ENCODE data around the gene ST6GALNAC2.

DNA sequence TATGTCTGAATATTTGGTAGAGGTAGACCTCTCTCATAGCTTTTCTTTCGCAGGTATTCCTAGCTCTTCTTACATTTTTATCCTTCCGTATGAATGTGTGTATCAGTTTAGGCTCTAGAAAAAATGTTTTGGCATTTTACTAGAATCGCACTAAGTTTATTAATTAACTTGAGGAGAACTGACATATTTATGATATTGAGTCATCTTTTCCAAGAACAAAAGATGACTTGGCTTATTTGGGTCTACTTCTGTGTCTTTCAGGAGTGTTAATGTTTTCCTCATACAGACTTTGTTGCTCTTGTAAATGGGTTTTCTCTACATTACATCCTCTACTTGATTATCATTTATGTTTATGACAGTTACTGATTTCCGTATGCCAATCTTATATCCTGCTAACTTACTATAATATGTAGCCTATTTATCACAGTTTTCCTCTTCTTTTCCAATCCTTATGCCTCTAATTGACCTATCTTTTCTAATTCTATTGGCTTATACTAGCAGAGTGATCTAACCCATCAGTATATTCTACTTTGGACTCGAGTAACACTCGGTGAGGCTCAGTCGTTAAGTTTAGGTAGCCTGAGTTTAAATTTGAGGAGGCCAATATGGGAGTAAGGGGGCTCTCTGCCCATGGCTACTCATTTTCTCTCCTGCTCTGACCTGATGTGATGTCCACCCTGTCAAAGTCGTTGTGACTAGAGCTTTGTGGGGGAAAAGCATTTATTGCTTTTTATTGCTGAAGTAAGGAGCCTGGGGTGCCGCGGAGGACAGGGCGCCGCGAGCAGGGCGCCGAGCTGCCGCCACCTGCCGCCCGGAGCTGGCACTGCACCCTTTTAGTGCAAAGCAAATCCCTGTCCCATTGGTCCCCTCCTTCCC lies 37.8 kb upstream of the ST6GALNAC2 start:
- no peak for TF ChIP-seq POLR2A (IDR thresholded peaks at IDR 0.05)
- TF ChIP-seq, protein P1, sequence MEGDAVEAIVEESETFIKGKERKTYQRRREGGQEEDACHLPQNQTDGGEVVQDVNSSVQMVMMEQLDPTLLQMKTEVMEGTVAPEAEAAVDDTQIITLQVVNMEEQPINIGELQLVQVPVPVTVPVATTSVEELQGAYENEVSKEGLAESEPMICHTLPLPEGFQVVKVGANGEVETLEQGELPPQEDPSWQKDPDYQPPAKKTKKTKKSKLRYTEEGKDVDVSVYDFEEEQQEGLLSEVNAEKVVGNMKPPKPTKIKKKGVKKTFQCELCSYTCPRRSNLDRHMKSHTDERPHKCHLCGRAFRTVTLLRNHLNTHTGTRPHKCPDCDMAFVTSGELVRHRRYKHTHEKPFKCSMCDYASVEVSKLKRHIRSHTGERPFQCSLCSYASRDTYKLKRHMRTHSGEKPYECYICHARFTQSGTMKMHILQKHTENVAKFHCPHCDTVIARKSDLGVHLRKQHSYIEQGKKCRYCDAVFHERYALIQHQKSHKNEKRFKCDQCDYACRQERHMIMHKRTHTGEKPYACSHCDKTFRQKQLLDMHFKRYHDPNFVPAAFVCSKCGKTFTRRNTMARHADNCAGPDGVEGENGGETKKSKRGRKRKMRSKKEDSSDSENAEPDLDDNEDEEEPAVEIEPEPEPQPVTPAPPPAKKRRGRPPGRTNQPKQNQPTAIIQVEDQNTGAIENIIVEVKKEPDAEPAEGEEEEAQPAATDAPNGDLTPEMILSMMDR (IDR thresholded peaks at IDR 0.05): peak; percentile 78 to 95 (median 88)
